ENCODE data around the gene FNDC5.

FNDC5 gene

DNA sequence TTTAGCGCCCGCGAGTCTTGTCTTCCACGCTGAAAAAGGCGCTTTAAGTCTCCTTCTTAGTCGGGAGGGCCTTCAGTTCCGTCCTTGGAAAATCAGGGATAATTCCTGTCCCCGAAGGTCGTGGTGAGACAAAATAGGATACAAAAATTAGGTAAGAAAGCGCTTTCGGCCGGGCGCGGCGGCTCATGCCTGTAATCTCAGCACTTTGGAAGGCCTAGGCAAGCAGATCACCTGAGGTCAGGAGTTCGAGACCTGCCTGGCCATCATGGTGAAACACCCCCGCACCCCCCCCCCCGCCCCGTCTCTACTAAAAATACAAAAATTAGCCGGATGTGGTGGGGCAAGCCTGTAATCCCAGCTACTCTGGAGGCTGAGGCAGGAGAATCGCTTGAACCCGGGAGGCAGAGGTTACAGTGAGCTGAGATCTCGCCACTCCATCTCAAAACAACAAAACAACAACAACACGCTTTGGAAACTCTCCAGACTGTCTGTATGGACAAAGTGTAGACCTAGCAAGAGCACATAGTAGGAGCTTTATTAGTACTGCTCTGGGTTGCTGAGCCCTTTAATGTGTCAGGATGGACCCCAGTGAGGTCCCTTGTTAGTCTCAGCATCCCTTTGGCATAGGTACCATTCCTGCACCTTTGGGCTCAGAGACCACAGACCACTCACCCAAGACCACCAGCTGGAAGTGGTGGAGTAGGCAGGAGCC is 31.3 kb upstream of the FNDC5 start (continued):
- TF ChIP-seq, protein P1, sequence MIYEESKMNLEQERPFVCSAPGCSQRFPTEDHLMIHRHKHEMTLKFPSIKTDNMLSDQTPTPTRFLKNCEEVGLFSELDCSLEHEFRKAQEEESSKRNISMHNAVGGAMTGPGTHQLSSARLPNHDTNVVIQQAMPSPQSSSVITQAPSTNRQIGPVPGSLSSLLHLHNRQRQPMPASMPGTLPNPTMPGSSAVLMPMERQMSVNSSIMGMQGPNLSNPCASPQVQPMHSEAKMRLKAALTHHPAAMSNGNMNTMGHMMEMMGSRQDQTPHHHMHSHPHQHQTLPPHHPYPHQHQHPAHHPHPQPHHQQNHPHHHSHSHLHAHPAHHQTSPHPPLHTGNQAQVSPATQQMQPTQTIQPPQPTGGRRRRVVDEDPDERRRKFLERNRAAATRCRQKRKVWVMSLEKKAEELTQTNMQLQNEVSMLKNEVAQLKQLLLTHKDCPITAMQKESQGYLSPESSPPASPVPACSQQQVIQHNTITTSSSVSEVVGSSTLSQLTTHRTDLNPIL (CRISPR knock-in tag; IDR thresholded peaks at IDR 0.05; ENCODE audit: low read depth) = no peak
- no peak for TF ChIP-seq TCF4 (CRISPR knock-in tag; IDR thresholded peaks at IDR 0.05; ENCODE audit: borderline replicate concordance)

DNA sequence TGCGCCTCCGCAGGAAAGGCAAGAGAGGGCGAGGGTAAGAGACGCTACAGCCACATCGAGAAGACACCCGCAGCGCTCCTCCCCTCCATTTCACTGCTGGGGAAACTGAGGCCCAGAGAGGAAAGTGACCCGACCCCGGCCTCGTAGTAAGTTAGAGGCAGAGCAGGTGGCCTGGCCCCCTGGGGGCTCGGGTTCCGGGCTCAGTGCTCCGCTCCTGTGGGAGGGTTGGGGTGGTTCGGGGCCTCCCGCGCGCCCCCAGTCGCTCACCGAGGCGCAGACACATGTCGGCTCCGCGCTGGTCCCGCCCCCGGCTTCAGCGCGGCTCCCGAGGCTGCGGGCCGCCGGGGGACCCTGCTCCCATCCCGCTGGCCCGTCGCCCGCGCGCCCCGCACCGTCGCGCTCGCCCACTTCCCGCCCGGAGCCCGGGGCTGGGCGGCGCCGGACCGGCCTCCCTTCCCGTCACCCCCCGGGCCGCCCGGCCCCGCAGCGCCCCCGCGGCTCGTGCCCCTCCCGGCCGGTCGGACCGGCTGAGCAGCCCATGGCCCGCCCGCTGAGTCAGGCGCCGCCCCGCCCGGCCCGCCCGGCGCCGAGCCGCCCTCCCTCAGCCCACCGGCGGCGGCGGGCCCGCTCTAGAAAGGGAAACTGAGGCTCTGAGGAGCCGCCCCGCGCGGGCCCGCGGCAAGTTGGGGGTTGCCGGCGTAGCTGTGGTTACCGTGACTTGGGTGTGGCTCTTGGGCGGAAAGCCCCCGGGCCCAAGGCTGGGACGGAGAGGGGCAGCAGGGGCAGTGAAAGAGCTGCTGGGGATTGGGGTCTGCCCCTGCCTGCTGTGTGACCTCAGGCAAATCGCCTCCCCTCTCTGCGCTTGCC is 30.5 kb upstream of the FNDC5 start, which contains the start of gene TMEM54:
Gene TMEM54 (minus strand): TSS at position 434 of the 867 bp plus-strand sequence. CDS start 151 bp downstream, at position 283.
- peak; percentile 56 for ATAC-seq

DNA sequence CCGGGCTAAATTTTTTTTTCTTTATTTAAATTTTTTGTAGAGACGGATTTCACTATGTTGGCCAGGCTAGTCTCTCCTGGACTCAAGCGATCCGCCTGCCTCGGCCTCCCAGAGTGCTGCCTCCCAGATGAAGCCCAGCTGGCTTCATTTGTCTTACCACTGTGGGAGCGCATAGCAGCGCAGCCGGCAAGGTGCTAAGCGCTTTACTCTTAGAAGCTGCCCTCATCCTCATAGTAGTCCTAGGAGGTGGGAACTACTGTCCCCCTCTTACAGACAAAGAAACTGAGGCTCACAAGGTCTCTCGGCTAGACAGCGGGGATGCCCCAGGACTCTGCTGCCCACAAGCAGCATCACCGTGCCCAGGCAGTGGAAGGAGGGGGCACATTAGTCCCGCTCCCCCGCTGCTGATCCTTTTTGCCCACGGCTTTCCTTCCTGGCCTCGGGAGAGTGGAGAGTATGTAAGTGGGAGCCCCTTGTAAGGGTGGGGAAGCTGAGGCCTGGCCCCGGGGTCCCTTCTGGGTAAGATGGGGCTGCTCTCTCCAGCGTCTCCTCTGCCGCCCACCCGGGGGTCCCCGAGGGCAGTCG is 29.8 kb upstream of the FNDC5 start:
- peak; percentile 55 for ATAC-seq
- no peak for TF ChIP-seq BACH2 (CRISPR knock-in tag; IDR thresholded peaks at IDR 0.05; ENCODE audit: borderline replicate concordance)
- no peak for TF ChIP-seq TCF4 (CRISPR knock-in tag; IDR thresholded peaks at IDR 0.05; ENCODE audit: borderline replicate concordance)
- no peak for TF ChIP-seq OSR1 (CRISPR knock-in tag; IDR thresholded peaks at IDR 0.05)
- no peak for TF ChIP-seq ISL1 (CRISPR knock-in tag; IDR thresholded peaks at IDR 0.05)
- TF ChIP-seq, protein P1 (CRISPR knock-in tag; IDR thresholded peaks at IDR 0.05; ENCODE audit: low read depth) = no peak
- TF ChIP-seq, protein P2, sequence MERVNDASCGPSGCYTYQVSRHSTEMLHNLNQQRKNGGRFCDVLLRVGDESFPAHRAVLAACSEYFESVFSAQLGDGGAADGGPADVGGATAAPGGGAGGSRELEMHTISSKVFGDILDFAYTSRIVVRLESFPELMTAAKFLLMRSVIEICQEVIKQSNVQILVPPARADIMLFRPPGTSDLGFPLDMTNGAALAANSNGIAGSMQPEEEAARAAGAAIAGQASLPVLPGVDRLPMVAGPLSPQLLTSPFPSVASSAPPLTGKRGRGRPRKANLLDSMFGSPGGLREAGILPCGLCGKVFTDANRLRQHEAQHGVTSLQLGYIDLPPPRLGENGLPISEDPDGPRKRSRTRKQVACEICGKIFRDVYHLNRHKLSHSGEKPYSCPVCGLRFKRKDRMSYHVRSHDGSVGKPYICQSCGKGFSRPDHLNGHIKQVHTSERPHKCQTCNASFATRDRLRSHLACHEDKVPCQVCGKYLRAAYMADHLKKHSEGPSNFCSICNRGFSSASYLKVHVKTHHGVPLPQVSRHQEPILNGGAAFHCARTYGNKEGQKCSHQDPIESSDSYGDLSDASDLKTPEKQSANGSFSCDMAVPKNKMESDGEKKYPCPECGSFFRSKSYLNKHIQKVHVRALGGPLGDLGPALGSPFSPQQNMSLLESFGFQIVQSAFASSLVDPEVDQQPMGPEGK (CRISPR knock-in tag; IDR thresholded peaks at IDR 0.05; ENCODE audit: borderline replicate concordance) = no peak
- TF ChIP-seq TOX (CRISPR knock-in tag; IDR thresholded peaks at IDR 0.05; ENCODE audit: borderline replicate concordance) = no peak
- TF ChIP-seq, protein P3, sequence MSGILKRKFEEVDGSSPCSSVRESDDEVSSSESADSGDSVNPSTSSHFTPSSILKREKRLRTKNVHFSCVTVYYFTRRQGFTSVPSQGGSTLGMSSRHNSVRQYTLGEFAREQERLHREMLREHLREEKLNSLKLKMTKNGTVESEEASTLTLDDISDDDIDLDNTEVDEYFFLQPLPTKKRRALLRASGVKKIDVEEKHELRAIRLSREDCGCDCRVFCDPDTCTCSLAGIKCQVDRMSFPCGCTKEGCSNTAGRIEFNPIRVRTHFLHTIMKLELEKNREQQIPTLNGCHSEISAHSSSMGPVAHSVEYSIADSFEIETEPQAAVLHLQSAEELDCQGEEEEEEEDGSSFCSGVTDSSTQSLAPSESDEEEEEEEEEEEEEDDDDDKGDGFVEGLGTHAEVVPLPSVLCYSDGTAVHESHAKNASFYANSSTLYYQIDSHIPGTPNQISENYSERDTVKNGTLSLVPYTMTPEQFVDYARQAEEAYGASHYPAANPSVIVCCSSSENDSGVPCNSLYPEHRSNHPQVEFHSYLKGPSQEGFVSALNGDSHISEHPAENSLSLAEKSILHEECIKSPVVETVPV (CRISPR knock-in tag; IDR thresholded peaks at IDR 0.05) = no peak

More for the DNA sequence above, 30.5 kb upstream of the FNDC5 start, which contains the start of gene TMEM54:
- TF ChIP-seq TCF4 (CRISPR knock-in tag; IDR thresholded peaks at IDR 0.05; ENCODE audit: borderline replicate concordance) = no peak
- TF ChIP-seq, protein P1 (CRISPR knock-in tag; IDR thresholded peaks at IDR 0.05; ENCODE audit: low read depth) = no peak
- no peak for TF ChIP-seq ARNTL (CRISPR knock-in tag; IDR thresholded peaks at IDR 0.05; ENCODE audit: borderline replicate concordance, low read depth)
- TF ChIP-seq ESRRG (CRISPR knock-in tag; IDR thresholded peaks at IDR 0.05) = no peak
- TF ChIP-seq, protein P4, sequence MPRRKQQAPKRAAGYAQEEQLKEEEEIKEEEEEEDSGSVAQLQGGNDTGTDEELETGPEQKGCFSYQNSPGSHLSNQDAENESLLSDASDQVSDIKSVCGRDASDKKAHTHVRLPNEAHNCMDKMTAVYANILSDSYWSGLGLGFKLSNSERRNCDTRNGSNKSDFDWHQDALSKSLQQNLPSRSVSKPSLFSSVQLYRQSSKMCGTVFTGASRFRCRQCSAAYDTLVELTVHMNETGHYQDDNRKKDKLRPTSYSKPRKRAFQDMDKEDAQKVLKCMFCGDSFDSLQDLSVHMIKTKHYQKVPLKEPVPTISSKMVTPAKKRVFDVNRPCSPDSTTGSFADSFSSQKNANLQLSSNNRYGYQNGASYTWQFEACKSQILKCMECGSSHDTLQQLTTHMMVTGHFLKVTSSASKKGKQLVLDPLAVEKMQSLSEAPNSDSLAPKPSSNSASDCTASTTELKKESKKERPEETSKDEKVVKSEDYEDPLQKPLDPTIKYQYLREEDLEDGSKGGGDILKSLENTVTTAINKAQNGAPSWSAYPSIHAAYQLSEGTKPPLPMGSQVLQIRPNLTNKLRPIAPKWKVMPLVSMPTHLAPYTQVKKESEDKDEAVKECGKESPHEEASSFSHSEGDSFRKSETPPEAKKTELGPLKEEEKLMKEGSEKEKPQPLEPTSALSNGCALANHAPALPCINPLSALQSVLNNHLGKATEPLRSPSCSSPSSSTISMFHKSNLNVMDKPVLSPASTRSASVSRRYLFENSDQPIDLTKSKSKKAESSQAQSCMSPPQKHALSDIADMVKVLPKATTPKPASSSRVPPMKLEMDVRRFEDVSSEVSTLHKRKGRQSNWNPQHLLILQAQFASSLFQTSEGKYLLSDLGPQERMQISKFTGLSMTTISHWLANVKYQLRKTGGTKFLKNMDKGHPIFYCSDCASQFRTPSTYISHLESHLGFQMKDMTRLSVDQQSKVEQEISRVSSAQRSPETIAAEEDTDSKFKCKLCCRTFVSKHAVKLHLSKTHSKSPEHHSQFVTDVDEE (CRISPR knock-in tag; IDR thresholded peaks at IDR 0.05) = no peak
- no peak for TF ChIP-seq CSDC2 (CRISPR knock-in tag; IDR thresholded peaks at IDR 0.05)
- no peak for TF ChIP-seq ZFP3 (CRISPR knock-in tag; IDR thresholded peaks at IDR 0.05)
- TF ChIP-seq OSR1 (CRISPR knock-in tag; IDR thresholded peaks at IDR 0.05) = no peak
- TF ChIP-seq, protein P2 (CRISPR knock-in tag; IDR thresholded peaks at IDR 0.05; ENCODE audit: borderline replicate concordance) = no peak
- no peak for TF ChIP-seq ZNF8 (CRISPR knock-in tag; IDR thresholded peaks at IDR 0.05)
- TF ChIP-seq BACH2 (CRISPR knock-in tag; IDR thresholded peaks at IDR 0.05; ENCODE audit: borderline replicate concordance) = no peak
- no peak for TF ChIP-seq TOX (CRISPR knock-in tag; IDR thresholded peaks at IDR 0.05; ENCODE audit: borderline replicate concordance)
- TF ChIP-seq PPARA (CRISPR knock-in tag; IDR thresholded peaks at IDR 0.05; ENCODE audit: borderline replicate concordance) = no peak
- no peak for TF ChIP-seq RARB (CRISPR knock-in tag; IDR thresholded peaks at IDR 0.05)
- TF ChIP-seq, protein P5, sequence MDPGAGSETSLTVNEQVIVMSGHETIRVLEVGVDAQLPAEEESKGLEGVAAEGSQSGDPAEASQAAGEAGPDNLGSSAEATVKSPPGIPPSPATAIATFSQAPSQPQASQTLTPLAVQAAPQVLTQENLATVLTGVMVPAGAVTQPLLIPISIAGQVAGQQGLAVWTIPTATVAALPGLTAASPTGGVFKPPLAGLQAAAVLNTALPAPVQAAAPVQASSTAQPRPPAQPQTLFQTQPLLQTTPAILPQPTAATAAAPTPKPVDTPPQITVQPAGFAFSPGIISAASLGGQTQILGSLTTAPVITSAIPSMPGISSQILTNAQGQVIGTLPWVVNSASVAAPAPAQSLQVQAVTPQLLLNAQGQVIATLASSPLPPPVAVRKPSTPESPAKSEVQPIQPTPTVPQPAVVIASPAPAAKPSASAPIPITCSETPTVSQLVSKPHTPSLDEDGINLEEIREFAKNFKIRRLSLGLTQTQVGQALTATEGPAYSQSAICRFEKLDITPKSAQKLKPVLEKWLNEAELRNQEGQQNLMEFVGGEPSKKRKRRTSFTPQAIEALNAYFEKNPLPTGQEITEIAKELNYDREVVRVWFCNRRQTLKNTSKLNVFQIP (CRISPR knock-in tag; IDR thresholded peaks at IDR 0.05; ENCODE audit: borderline replicate concordance, low read depth) = no peak
- TF ChIP-seq ZC3H10 (CRISPR knock-in tag; IDR thresholded peaks at IDR 0.05) = no peak
- TF ChIP-seq SNAI2 (CRISPR knock-in tag; IDR thresholded peaks at IDR 0.05) = no peak
- TF ChIP-seq ZNF565 (CRISPR knock-in tag; conservative IDR thresholded peaks at IDR 0.05; ENCODE audit: low read depth) = no peak
- no peak for TF ChIP-seq ZNF70 (CRISPR knock-in tag; IDR thresholded peaks at IDR 0.05)
